Ishikawa (cell line): ENCODE measurements around the gene CAND1.

Source experiments
- CREB1 ChIP-seq: IDR thresholded peaks from 2 replicates; pipeline ENCODE4 v1.6.1; 2012; ENCODE audit warnings: low read depth
- EGR1 ChIP-seq: IDR thresholded peaks from 2 replicates; pipeline ENCODE4 v1.6.1; 2012
- EP300 ChIP-seq: IDR thresholded peaks from 2 replicates; pipeline ENCODE4 v1.6.1; 2012; ENCODE audit warnings: borderline replicate concordance
- FOXM1 ChIP-seq: IDR thresholded peaks from 2 replicates; pipeline ENCODE4 v1.6.1; 2012; ENCODE audit warnings: low read depth, borderline replicate concordance
- MAX ChIP-seq: IDR thresholded peaks from 2 replicates; pipeline ENCODE4 v1.6.1; 2012
- RAD21 ChIP-seq: IDR thresholded peaks from 2 replicates; pipeline ENCODE4 v1.6.1; 2012; ENCODE audit warnings: low read depth
- REST ChIP-seq: IDR thresholded peaks from 2 replicates; pipeline ENCODE4 v1.6.1; 2012; ENCODE audit warnings: low read depth, mild to moderate bottlenecking
- TAF1 ChIP-seq: IDR thresholded peaks from 2 replicates; pipeline ENCODE4 v1.6.1; 2012; ENCODE audit warnings: low read depth, mild to moderate bottlenecking
- TCF12 ChIP-seq: IDR thresholded peaks from 2 replicates; pipeline ENCODE4 v1.6.1; 2012; ENCODE audit warnings: low read depth
- TEAD4 ChIP-seq: IDR thresholded peaks from 2 replicates; pipeline ENCODE4 v1.6.1; 2012
- USF1 ChIP-seq: IDR thresholded peaks from 2 replicates; pipeline ENCODE4 v1.6.1; 2012
- YY1 ChIP-seq: IDR thresholded peaks from 2 replicates; pipeline ENCODE4 v1.6.1; 2012; ENCODE audit warnings: low read depth
- ZBTB7A ChIP-seq: IDR thresholded peaks from 2 replicates; pipeline ENCODE4 v1.6.1; 2012; ENCODE audit warnings: low read depth

DNA sequence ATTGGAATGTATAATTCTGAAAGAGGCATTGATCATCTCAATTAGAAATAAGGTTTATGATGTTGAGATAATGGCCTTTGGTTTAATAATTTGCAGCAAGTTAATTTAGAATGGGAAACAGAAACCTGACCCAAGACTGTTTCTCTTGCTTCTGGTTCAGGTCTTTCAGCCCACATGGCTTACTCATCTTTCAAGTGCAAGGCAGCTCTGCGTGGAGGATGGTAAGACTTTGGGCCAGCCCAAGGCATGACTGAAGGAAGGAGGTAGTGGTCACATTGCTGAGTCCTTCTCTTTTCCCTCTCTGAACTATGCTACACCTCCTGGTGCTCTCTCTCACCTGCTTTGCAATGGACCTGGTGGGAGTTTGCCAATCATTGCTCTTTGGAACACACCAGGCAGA is 98.7 kb downstream of the CAND1 start:
- TF ChIP-seq TEAD4 = no peak
- TF ChIP-seq USF1 = no peak
- no peak for TF ChIP-seq REST
- no peak for TF ChIP-seq FOXM1
- TF ChIP-seq EP300 = no peak
- no peak for TF ChIP-seq RAD21
- no peak for TF ChIP-seq TCF12
- TF ChIP-seq TAF1 = no peak
- TF ChIP-seq ZBTB7A = no peak
- TF ChIP-seq YY1 = no peak
- no peak for TF ChIP-seq EGR1
- no peak for TF ChIP-seq CREB1
- TF ChIP-seq MAX = no peak
